ENCODE measurements around the gene TYW5.

Gene TYW5

DNA sequence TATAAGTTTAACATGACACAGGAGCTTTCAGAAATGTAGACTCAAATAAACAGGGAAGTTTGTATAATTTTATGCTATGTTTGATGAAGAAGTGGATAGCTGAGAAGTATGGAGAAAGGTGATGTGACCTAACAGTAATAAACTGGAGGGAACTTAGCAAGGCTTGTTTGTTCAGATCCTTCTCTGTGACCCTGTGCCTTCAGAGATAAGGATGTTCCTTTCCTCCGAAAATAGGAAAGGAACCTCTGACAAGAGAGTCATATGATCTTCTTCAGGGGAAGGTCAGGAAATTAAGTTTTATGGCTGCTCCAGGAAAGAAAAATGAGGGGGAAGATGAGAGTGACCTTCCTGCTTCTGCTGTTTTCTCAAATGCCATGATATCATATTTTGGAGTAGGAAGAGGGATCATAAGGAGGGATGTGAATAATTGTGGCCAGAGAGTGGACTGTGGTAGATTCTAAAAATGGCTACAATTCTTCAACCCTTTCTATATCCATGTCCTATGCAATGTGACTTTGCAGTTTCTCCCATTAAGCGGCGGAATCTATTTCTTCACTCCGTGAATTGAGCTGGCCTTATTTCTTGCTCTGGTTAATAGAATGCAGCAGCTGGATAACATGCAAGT lies 52.7 kb downstream of the TYW5 start:
- POLR2A ChIA-PET = interaction anchor here (1.4 kb wide), 1 partner anchor 9 kb away, joined by 6 read pairs; the partner anchor contains the start of gene C2orf69
- CTCF ChIA-PET = no interaction called here
- DNase-seq (ENCODE audit: extremely low spot score) = no peak
- TF ChIP-seq TARDBP (IDR thresholded peaks at IDR 0.05) (no peak), BHLHE40 (IDR thresholded peaks at IDR 0.05; ENCODE audit: borderline replicate concordance) (no peak)

DNA sequence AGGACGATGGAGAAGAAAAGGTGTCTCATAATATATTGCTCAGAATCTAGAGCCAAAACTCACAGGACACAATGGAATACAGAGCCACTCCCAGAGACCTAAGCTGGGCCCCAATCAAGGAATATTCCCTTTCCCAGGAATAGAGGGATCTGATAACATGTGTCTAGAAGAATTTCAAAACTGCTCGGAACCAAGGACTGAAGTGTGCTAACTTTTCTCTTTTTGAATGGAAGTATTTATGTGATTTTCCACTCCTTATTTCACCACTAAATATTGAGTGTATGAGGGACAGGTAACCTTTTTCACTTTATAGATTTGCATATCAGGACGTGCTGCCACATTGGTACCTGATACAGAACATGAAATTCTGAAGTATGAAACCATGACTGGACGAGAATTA lies 53.3 kb downstream of the TYW5 start:
- ChIA-PET CTCF (interaction anchor here (0.6 kb wide), 1 partner anchor 162 kb away, joined by 3 read pairs; no protein-coding TSS in a partner anchor), POLR2A (interaction anchor here (1.4 kb wide), 1 partner anchor 9 kb away, joined by 6 read pairs; the partner anchor contains the start of gene C2orf69)
- DNase-seq (ENCODE audit: extremely low spot score) = no peak
- TF ChIP-seq SP1 (IDR thresholded peaks at IDR 0.05) = no peak
- no peak for TF ChIP-seq CTBP1 (IDR thresholded peaks at IDR 0.05; ENCODE audit: borderline replicate concordance)

DNA sequence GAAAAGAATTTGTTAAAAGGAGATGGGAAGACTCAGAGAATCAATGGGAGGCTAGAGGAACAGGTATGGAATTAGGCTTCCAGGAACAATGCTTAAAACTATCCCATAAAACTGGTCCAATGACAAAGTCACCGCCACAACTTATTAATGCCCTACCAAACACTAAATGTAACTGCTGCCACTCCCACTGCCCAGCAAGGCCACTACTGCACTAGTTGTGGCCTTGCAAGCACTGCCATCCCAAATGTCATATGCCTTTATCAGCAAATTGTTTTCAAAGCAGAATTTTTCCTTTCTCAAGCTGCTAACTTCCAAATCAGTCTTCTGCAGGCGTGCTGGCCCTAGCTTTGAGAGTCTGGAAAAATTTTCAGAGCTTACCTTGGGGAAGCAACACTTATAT lies 58.7 kb downstream of the TYW5 start:
- CTCF ChIA-PET = no interaction called here

DNA sequence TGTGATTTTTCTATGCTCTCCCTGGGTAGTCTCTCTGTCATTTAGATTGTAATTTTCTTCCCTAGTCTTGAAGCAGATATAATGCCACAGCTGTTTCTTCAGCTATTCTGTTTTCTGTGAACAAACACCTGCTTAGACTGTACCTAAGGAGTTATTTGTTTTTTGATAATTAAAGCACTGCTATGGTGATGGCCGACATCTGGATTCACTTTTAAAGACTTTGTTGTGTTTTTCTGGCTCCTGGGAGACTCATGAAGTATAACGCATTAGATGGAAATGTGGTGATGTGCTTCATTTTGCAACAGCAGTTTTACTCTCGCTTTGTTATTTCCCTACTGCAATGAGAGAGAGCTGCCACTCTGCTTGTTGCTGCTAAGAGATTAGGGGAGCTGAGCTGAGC lies 59.9 kb downstream of the TYW5 start:
- TF ChIP-seq NFRKB (IDR thresholded peaks at IDR 0.05) (no peak), FOXK2 (IDR thresholded peaks at IDR 0.05) (no peak), FOXM1 (IDR thresholded peaks at IDR 0.05; ENCODE audit: borderline replicate concordance) (no peak), SP1 (IDR thresholded peaks at IDR 0.05) (no peak), FOXA1 (IDR thresholded peaks at IDR 0.05) (no peak), CTBP1 (IDR thresholded peaks at IDR 0.05; ENCODE audit: borderline replicate concordance) (no peak), ELF4 (IDR thresholded peaks at IDR 0.05) (no peak), L3MBTL2 (conservative IDR thresholded peaks at IDR 0.05) (no peak)
- POLR2A ChIA-PET = no interaction called here
- CTCF ChIA-PET = no interaction called here
- DNase-seq (ENCODE audit: extremely low spot score) = no peak

More for the DNA sequence above, 58.7 kb downstream of the TYW5 start:
- POLR2A ChIA-PET = no interaction called here
- DNase-seq (ENCODE audit: extremely low spot score) = no peak
- no peak for TF ChIP-seq LEF1 (IDR thresholded peaks at IDR 0.05; ENCODE audit: borderline replicate concordance)
- TF ChIP-seq CTBP1 (IDR thresholded peaks at IDR 0.05; ENCODE audit: borderline replicate concordance) = no peak
- no peak for TF ChIP-seq ELF4 (IDR thresholded peaks at IDR 0.05)
- no peak for TF ChIP-seq FOXK2 (IDR thresholded peaks at IDR 0.05)
- no peak for TF ChIP-seq BHLHE40 (IDR thresholded peaks at IDR 0.05; ENCODE audit: borderline replicate concordance)

DNA sequence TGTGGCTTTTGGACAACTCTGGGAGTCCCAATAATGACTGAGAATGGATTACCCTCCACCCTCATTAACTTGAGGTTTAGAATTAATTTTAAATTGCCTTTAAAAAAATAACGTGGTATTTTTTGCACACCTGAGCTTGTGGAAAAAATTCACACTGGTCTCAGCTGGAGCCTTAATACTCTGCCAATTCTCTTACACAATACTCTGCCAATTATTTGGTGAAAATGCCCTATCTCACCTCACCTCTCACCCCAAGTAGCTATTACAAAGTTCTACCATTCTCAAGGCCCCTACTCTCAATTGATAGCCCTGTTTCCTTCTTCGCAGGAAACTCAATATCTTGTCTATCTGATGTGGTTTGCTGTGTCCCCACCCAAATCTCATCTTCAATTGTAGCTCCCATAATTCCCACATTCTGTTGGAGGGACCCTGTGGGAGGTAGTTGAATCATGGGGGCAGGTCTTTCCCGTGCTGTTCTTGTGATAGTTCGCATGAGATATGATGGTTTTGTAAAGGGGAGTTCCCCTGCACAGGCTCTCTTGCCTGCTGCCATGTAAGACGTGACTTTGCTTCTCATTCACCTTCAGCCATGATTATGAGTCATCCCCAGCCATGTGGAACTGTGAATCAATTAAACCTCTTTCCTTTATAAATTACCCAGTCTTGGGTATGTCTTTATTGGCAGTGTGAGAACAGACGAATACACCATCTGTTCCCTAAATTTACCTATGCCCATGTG lies 71.6 kb downstream of the TYW5 start:
- CTCF ChIA-PET = no interaction called here
- DNase-seq (ENCODE audit: extremely low spot score) = no peak
- TF ChIP-seq FOXM1 (IDR thresholded peaks at IDR 0.05; ENCODE audit: borderline replicate concordance) (no peak), HDGF (IDR thresholded peaks at IDR 0.05; ENCODE audit: borderline replicate concordance) (no peak), CTBP1 (IDR thresholded peaks at IDR 0.05; ENCODE audit: borderline replicate concordance) (no peak), LEF1 (IDR thresholded peaks at IDR 0.05; ENCODE audit: borderline replicate concordance) (no peak), NFRKB (IDR thresholded peaks at IDR 0.05) (no peak), SUZ12 (IDR thresholded peaks at IDR 0.05) (no peak), ARNT (IDR thresholded peaks at IDR 0.05) (no peak), ELF4 (IDR thresholded peaks at IDR 0.05) (no peak), FOXA1 (IDR thresholded peaks at IDR 0.05) (no peak), BHLHE40 (IDR thresholded peaks at IDR 0.05; ENCODE audit: borderline replicate concordance) (no peak), L3MBTL2 (conservative IDR thresholded peaks at IDR 0.05) (no peak), TARDBP (IDR thresholded peaks at IDR 0.05) (no peak), FOXK2 (IDR thresholded peaks at IDR 0.05) (no peak), ZNF384 (IDR thresholded peaks at IDR 0.05) (no peak), SP1 (IDR thresholded peaks at IDR 0.05) (no peak)
- TF ChIP-seq, protein P1, sequence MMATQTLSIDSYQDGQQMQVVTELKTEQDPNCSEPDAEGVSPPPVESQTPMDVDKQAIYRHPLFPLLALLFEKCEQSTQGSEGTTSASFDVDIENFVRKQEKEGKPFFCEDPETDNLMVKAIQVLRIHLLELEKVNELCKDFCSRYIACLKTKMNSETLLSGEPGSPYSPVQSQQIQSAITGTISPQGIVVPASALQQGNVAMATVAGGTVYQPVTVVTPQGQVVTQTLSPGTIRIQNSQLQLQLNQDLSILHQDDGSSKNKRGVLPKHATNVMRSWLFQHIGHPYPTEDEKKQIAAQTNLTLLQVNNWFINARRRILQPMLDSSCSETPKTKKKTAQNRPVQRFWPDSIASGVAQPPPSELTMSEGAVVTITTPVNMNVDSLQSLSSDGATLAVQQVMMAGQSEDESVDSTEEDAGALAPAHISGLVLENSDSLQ (IDR thresholded peaks at IDR 0.05) = no peak
- POLR2A ChIA-PET = no interaction called here

DNA sequence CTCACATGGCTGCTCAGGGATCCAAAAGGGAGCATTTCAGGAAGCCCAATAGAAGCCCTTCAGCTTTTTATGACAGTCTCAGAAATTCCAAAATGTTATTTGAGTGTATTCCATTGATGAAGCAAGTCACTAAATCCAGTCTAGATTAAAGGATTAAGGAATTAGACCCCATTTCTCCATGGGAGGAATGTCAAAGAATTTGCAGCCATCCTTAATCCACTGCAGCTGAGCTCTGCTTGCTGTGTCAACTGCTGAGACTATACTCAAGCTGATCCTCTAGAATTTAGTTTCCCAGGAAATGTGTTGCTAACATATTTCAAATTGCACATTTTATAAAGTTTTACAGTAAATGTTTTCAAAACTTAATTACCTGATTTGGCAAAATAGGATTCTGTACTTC lies 72.6 kb downstream of the TYW5 start:
- POLR2A ChIA-PET = no interaction called here
- TF ChIP-seq ZNF384 (IDR thresholded peaks at IDR 0.05) (no peak), SP1 (IDR thresholded peaks at IDR 0.05) (no peak), ELF4 (IDR thresholded peaks at IDR 0.05) (no peak), ARNT (IDR thresholded peaks at IDR 0.05) (no peak), LEF1 (IDR thresholded peaks at IDR 0.05; ENCODE audit: borderline replicate concordance) (no peak), HDGF (IDR thresholded peaks at IDR 0.05; ENCODE audit: borderline replicate concordance) (no peak), BHLHE40 (IDR thresholded peaks at IDR 0.05; ENCODE audit: borderline replicate concordance) (no peak), L3MBTL2 (conservative IDR thresholded peaks at IDR 0.05) (no peak), FOXA1 (IDR thresholded peaks at IDR 0.05) (no peak), NFRKB (IDR thresholded peaks at IDR 0.05) (no peak), CTBP1 (IDR thresholded peaks at IDR 0.05; ENCODE audit: borderline replicate concordance) (no peak), TARDBP (IDR thresholded peaks at IDR 0.05) (no peak), FOXK2 (IDR thresholded peaks at IDR 0.05) (no peak), SUZ12 (IDR thresholded peaks at IDR 0.05) (no peak)
- TF ChIP-seq, protein P1 (IDR thresholded peaks at IDR 0.05) = no peak
- CTCF ChIA-PET = no interaction called here
- DNase-seq (ENCODE audit: extremely low spot score) = no peak

All from HEK293T (cell line).